ENCODE measurements around the gene PEAR1. TPM values are rescaled to one million over a fixed set of nuclear protein-coding genes. Genes with fewer than 3 reads are reported as not detected.

PEAR1 gene
- total and polyA plus RNA-seq, 2 of the 4 experiments (the other 2 are of a cell fraction): 2.0 to 44.4 TPM

- intact Hi-C loops (cut with micrococcal nuclease): no loop called here
- H3K27ac ChIP-seq (ENCODE audit: insufficient read depth, low read length): no peak overlapping the region
Measured at GRCh38 chr1:156961709-156962108, 68.2 kb downstream of the PEAR1 start.

More at GRCh38 chr1:156961709-156962108, 68.2 kb downstream of the PEAR1 start:
- Histone ChIP-seq H3K36me3 (ENCODE audit: control insufficient read depth, insufficient read depth, low read length) (peaks cover 46% of the 10 kb centered on the region), H3K4ac (ENCODE audit: low read depth, low read length) (no peak overlapping the region), H4K5ac (ENCODE audit: low read depth, low read length) (no peak overlapping the region), H3K79me1 (ENCODE audit: low read depth in 1 of 2, low read length in 2 of 2) (no peaks in the 10 kb centered on the region; a peak in 1 of 4 replicates), H3K4me1 (ENCODE audit: control insufficient read depth, insufficient read depth, low read length) (peaks cover 4% of the 10 kb centered on the region), H2AK9ac (replicated peaks; ENCODE audit: low read depth, low read length, poor library complexity) (no peak overlapping the region), H3K23ac (ENCODE audit: low read depth, low read length) (no peak overlapping the region), H3K9me1 (ENCODE audit: insufficient read depth, low read length) (peaks cover 5% of the 10 kb centered on the region; the same call in 1 of the 2 replicates), H3K4me2 (ENCODE audit: low read depth, low read length) (no peak overlapping the region), H2BK120ac (ENCODE audit: low read depth, low read length) (no peak overlapping the region), H3K56ac (ENCODE audit: extremely low read depth, insufficient read depth, low read length) (no peak overlapping the region), H3K27me3 (ENCODE audit: control insufficient read depth, insufficient read depth, low read length) (no peaks in the 10 kb centered on the region), H3K18ac (ENCODE audit: low read depth, low read length) (no peak overlapping the region), H2BK20ac (ENCODE audit: low read depth, low read length) (no peak overlapping the region), H4K8ac (ENCODE audit: low read depth in 2 of 2, low read length in 2 of 2) (no peak overlapping the region), H2BK15ac (ENCODE audit: low read depth, low read length) (no peak overlapping the region), H3K9ac (ENCODE audit: low read depth, low read length) (no peak overlapping the region), H2AK5ac (ENCODE audit: low read depth, low read length) (no peak overlapping the region), H3K4me3 (ENCODE audit: insufficient read depth, low read depth, low read length) (no peak overlapping the region), H4K20me1 (ENCODE audit: insufficient read depth, low read length) (no peaks in the 10 kb centered on the region), H2BK5ac (ENCODE audit: low read depth, low read length, poor library complexity, severe bottlenecking) (no peak overlapping the region), H4K91ac (ENCODE audit: insufficient read depth, low read depth, low read length) (no peak overlapping the region), H2AFZ (replicated peaks; ENCODE audit: low read length, poor library complexity) (no peak overlapping the region), H3K9me3 (ENCODE audit: control insufficient read depth, insufficient read depth, low read length) (no peaks in the 10 kb centered on the region), H3K14ac (replicated peaks; ENCODE audit: low read depth, low read length) (no peak overlapping the region)
- WGBS, 2 experiments (ENCODE audit: extremely low coverage in 2 of 2, insufficient read length in 1 of 2): no CpG with 5 or more reads among the region's 4 CpGs
- ATAC-seq (ENCODE audit: low read depth) (no peak), DNase-seq (no peak)
- TF ChIP-seq SMC3 (IDR thresholded peaks at IDR 0.05; ENCODE audit: low read depth, low read length) (no peak), CEBPB (IDR thresholded peaks at IDR 0.05; ENCODE audit: low read depth, low read length) (no peak)
- ChIA-PET CTCF (no interaction called here), POLR2A (ENCODE audit: unreplicated experiment) (no interaction called here)
- dilution Hi-C loops (cut with HindIII; ENCODE audit: low sequenced_read_pairs, unreplicated experiment) (no loop called here), in situ Hi-C loops (cut with MboI; ENCODE audit: low sequenced_read_pairs) (no loop called here)
- BruUV-seq (replicated peaks): no TSS peak

Measured in IMR-90 (cell line).